WTC11 (cell line): ENCODE results near the gene KLF13.

Experiments
- ATF1 ChIP-seq: sonication (generic); formaldehyde crosslinking; IDR thresholded peaks from 2 replicates; pipeline ENCODE4 v1.8.1; 2023; ENCODE audit warnings: mild to moderate bottlenecking, moderate library complexity, missing genetic modification reagents
- ATF2 ChIP-seq: sonication (generic); formaldehyde crosslinking; IDR thresholded peaks from 2 replicates; pipeline ENCODE4 v1.8.1; 2022; ENCODE audit warnings: low read depth, missing genetic modification reagents, borderline replicate concordance
- CREB1 ChIP-seq: sonication (generic); formaldehyde crosslinking; IDR thresholded peaks from 2 replicates; pipeline ENCODE4 v1.8.0; 2023; ENCODE audit warnings: mild to moderate bottlenecking, missing genetic modification reagents
- CTCF ChIP-seq: fragments of 200-600 bp; IDR thresholded peaks from 2 replicates; pipeline ENCODE4 v1.8.0; 2022; ENCODE audit warnings: antibody characterized with exemption
- E2F1 ChIP-seq: sonication (generic); formaldehyde crosslinking; IDR thresholded peaks from 2 replicates; pipeline ENCODE4 v1.8.0; 2022; ENCODE audit warnings: mild to moderate bottlenecking, missing genetic modification reagents
- HMGXB4 ChIP-seq: sonication (generic); formaldehyde crosslinking; IDR thresholded peaks from 2 replicates; pipeline ENCODE4 v1.8.1; 2023; ENCODE audit warnings: mild to moderate bottlenecking, moderate library complexity, missing genetic modification reagents
- MAX ChIP-seq: sonication (generic); formaldehyde crosslinking; IDR thresholded peaks from 2 replicates; pipeline ENCODE4 v1.8.0; 2022; ENCODE audit warnings: mild to moderate bottlenecking, missing genetic modification reagents
- NR2C2 ChIP-seq: sonication (generic); formaldehyde crosslinking; IDR thresholded peaks from 2 replicates; pipeline ENCODE4 v1.8.0; 2022; ENCODE audit warnings: mild to moderate bottlenecking, missing genetic modification reagents
- PRRX2 ChIP-seq: fragments of 250-450 bp; sonication (Bioruptor Pico); IDR thresholded peaks from 2 replicates; pipeline ENCODE4 v1.8.0; 2021; ENCODE audit warnings: mild to moderate bottlenecking
- SP1 ChIP-seq: sonication (generic); formaldehyde crosslinking; conservative IDR thresholded peaks from 2 replicates; pipeline ENCODE4 v1.8.1; 2022; ENCODE audit warnings: missing genetic modification reagents
- TEAD4 ChIP-seq: sonication (generic); formaldehyde crosslinking; IDR thresholded peaks from 2 replicates; pipeline ENCODE4 v1.8.0; 2022; ENCODE audit warnings: mild to moderate bottlenecking, missing genetic modification reagents
- USF2 ChIP-seq: sonication (generic); formaldehyde crosslinking; IDR thresholded peaks from 2 replicates; pipeline ENCODE4 v1.8.1; 2023; ENCODE audit warnings: mild to moderate bottlenecking, missing genetic modification reagents, moderate library complexity
- ZNF219 ChIP-seq: sonication (generic); formaldehyde crosslinking; IDR thresholded peaks from 2 replicates; pipeline ENCODE4 v1.8.0; 2023; ENCODE audit warnings: missing genetic modification reagents, mild to moderate bottlenecking, borderline replicate concordance

- TF ChIP-seq CTCF (no peak), ATF2 (CRISPR knock-in tag) (no peak), MAX (CRISPR knock-in tag) (no peak), USF2 (no peak), ZNF219 (CRISPR knock-in tag) (no peak), SP1 (CRISPR knock-in tag) (no peak), E2F1 (no peak), ATF1 (no peak), CREB1 (CRISPR knock-in tag) (no peak), HMGXB4 (CRISPR knock-in tag) (no peak), PRRX2 (CRISPR knock-in tag) (no peak), NR2C2 (CRISPR knock-in tag) (no peak), TEAD4 (no peak)
Measured at GRCh38 chr15:31379042-31379441, 52.4 kb downstream of the KLF13 start.
